Stimulated activated CD8-positive, alpha-beta memory T cell treated with anti-CD3 and anti-CD28 coated beads, Interleukin-4, amount 100 ng/mL, for 4 hours (primary cell): ENCODE data around the gene GOLGA7B.

Experiments
- DNase-seq, 2 donors: peaks; one replicate each; pipeline ENCODE4 v3.0.0-alpha.2; 2020; ENCODE audit warnings: low read depth in 2 of 2, low spot score in 1 of 2

GOLGA7B gene

GRCh38 chr10:97849687-97850402 lies at the start of gene GOLGA7B:
TSS of gene GOLGA7B (plus strand) at chr10:97849843. CDS start at chr10:97850304, 461 bp downstream.
- peak; percentile 20 to 26 for DNase-seq

DNA sequence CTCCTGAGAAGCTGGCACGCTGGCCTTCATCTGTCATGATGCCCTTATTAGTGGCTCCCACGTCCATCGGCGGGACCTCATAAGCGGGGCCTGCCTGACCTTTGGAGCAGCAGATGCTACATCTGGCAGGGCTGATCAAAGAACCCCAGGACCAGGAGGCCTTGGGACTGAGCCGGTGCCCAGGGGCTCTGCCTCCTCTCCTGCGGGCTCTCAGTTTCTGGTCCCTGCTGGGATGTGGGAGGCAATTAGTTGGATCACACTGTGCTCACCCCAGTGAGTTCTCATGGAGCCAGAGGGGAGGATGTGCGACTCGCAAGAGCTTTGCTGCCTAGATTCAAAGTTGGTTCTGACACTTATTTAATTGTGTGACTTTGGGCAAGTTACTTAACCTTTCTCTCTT lies 49.2 kb upstream of the GOLGA7B start:
- no peak for DNase-seq

- DNase-seq: no peak
These were observed 48.2 kb upstream of the GOLGA7B start for GRCh38 chr10:97801422-97801821.

GRCh38 chr10:97805096-97805884 lies 44.4 kb upstream of the GOLGA7B start:
- DNase-seq: no peak

DNA sequence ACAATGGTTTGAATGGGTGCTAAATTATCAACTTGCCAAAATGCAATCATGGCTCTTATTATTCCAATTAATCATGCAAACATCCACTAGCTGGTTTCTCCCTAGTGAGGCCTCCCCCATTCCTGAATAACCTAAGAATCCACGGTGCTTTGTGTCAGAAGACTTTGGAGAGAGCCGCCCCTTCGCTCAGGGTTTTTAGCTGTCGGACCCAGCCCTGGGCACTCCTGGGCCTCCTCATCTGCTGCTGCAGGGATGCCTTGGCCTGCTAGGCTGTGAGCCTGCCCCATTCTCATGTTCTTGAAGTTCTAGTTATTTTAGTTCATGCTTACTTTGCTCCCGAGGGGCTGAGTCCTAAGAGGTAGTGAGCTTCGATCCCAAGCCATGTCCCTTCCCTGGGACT lies 43.7 kb upstream of the GOLGA7B start:
- DNase-seq: no peak

DNA sequence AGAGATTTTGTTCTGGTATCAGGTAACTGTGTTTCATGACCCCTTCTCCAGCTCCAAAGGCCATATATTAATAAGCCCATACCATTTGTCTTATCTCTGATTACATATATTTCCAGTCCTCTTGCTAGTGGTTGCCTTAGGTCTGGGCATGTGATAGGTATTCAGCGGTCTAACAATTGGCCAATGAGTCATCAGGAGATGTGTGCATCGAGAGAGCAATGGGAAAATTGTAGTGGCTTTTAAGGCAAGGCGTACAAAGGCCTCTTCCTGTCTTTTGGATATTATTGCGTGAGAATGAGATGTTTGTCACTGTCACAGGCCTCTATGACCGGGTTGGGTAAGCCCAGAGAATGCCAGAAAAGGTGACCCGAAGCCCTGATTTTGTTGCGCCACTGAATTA lies 39.2 kb upstream of the GOLGA7B start:
- no peak for DNase-seq

DNA sequence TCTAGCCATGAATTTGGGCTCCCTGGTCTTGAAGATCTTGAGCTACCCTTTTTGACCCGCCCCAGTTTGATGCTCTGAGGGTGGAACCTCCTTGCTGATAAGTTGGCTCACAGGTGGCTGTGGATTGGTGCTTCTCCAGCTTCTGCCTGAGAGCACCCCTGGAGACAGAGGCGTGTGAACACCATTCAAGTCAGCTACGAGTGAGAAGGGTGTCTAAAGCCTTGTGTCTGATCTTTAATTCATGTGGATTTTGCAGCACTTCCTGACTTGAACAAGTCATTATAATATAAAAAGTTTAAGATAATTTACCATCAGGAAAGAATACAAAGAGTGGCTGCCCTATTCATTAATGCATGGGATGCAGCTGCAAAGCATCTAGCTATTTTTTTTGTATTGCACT lies 37.7 kb upstream of the GOLGA7B start:
- no peak for DNase-seq

DNA sequence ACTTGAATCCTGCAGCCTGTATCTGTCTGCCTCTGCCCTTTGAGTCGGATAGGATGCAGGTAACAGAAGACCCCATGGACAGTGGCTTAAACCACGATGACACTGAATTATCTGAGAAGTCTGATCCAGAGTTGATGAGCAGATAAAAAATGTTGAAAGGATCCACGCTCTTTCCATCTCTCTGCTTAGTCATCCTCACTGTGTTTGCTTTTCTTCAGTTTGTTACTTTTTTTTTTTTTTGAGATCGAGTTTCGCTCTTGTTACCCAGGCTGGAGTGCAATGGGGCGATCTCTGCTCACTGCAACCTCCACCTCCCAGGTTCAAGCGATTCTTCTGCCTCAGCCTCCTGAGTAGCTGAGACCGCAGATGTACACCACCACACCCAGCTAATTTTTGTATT lies 36.9 kb upstream of the GOLGA7B start:
- no peak for DNase-seq

DNA sequence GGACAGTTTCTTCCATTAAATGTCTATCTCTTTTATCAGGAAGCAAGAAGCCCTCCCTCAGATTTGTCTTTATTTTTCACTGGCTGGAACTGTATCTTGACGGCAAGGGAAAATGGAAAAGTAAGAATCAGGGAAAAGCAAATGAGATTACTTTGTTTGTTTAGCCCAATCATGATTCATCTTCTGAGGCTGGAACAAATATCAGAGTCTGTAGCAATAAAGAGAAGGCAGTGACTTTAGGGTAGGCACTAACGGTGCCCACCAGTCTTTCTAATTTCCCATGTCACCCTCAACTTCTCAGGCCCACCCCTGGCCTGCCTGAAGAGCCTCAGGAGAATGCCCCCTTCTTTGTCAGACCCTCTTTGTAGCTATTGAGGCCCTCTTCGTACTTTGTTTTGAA lies 36.3 kb upstream of the GOLGA7B start:
- no peak for DNase-seq

DNA sequence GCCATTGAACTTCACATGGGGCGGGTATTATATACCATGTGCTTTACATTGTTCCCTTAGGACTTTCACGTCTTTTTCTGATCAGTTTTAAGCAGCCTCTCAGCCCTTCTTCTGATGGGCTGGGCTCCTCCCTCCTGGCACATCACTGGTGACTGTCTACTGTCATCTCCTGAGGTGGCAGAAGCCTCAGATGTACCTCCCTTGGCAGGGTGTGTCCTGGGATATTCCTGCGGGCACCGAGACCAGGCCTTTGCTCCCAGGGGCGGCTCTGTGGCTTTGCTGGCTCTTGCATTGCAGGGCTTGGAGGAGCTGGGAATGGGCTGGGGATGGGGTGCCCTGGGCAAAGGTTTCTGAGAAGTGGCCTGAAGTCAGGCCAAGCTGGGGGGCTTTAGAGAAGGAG lies 34.6 kb upstream of the GOLGA7B start:
- DNase-seq: no peak

GRCh38 chr10:97816609-97817008 lies 33.0 kb upstream of the GOLGA7B start:
- no peak for DNase-seq

DNA sequence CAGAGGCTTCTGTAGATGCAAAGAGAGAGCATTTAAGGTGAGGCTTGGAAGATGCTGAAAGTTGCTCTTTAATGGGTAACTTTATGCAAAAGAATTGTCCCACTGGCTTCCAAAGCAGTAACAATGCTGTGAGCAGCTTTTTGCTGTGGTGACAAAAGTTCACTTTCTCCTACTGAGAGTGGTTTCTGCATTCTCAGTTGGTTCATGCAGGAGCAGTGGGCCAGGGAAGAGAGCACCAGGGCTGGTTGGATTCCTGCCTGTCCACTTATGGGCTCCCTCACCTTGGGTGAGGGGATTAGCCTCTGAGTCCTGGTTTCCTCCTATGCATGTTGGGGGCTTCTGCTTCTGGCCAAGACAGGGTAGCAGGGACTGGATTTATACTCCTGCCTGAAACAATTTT lies 31.1 kb upstream of the GOLGA7B start:
- no peak for DNase-seq

GRCh38 chr10:97820096-97820704 lies 29.4 kb upstream of the GOLGA7B start:
- DNase-seq: no peak

DNA sequence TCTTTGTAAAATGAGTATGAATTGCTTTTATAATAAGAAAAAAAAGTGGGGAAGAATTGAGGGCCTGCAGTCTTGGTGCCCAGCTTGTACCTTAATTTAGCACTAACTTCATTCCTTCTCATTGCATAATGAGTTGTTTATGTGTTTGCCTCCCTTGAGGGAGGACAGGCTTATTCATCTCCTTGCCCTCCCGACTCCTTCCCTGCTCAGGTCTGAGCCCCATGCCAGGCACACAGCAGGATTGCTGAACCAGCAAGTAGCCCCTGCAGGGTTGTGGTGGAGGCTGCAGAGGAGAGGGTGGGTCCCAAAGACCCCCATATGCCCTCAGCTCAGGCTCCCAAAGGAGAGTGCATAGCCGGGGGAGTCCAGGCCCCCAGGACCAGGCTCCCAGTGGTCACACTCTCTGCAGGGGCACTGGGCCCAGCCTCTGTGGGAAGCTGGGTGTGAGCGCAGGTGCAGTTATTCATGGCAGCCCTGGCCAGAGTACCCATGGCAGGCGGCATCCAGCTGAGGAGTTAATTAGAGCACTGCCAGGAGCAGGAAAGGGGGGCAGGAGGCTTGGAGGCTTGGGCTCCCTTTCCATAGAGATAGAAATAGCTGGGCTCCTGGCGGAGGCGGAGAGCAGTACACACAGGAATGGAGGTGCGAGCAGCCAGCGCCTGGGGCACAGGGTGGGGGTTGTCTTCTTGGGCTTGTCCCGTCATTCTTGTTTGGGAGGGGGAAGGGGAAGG lies 28.2 kb upstream of the GOLGA7B start:
- DNase-seq: no peak

DNA sequence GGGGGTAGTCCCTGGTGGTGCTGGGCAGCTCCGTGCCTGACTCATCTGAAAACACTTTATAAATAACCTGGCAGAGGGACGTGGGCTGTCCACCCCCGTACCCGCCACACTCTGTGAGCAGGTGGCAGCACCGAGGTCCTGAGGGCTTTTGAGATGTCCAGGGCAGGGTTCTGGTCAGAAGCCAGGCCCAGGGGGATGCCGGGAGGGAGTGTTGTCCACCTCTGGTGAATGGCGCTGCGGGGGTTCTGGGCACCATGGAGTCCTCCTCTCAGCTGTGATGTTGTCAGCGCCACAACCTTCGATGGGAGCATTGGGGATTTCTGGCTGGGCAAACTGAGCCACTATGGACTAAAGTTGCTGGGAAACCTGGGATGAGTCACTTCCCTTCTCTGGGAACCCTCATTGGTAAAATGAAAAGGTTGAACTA lies 27.4 kb upstream of the GOLGA7B start:
- DNase-seq: no peak

GRCh38 chr10:97823734-97824133 lies 25.9 kb upstream of the GOLGA7B start:
- no peak for DNase-seq

DNA sequence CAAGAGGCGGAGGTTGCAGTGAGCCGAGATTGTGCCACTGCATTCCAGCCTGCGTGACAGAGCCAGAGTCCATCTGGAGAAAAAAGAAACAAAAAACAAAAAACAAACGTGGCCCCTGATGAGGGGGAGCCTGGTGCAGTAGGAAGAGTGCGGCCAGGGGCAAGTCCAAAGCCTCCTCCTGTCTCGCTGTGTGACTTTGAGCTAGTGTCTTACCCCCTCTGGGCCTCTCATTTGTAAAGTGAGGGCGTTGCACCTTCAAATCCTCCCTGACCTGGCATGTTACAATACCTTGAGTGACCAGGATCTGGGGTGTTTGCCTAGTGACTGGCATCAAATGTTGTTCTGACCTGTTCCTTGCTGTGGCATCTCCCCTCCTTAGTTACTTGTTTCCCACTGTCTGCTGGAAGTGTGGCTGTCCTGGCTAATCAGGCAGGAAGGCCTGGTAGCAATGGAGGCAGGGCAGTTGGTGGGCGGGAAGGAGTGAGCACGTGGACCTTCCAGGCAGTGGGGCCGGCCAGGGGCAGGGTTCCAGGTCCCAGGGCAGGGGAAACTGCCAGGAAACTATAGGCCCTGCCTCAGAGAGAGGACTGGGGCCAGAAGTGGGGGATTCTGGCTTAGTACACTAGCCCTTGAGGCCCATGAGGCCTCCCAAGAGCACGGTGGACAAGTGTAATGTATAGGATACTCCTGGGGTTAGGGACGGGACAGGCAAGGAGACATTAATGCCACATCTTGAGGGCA lies 24.5 kb upstream of the GOLGA7B start:
- DNase-seq: no peak

DNA sequence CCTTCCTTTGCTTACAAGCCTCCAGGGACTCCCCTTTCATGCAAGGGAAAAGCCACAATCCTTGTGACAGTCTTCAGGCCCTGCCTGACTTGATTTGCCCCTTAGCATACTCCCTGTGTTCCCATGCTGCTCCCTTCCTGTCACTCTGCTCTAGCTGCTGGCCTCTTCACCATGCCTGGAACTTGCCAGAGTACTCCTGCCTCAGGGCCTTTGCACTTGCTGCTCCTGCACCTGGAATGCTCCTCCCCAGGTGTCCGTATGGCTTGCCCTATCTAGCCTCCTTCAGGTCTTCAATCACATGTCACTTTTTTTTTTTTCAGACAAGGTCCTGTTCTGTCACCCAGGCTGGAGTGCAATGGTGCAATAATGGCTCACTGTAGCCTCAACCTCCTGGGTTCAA lies 22.8 kb upstream of the GOLGA7B start:
- no peak for DNase-seq

DNA sequence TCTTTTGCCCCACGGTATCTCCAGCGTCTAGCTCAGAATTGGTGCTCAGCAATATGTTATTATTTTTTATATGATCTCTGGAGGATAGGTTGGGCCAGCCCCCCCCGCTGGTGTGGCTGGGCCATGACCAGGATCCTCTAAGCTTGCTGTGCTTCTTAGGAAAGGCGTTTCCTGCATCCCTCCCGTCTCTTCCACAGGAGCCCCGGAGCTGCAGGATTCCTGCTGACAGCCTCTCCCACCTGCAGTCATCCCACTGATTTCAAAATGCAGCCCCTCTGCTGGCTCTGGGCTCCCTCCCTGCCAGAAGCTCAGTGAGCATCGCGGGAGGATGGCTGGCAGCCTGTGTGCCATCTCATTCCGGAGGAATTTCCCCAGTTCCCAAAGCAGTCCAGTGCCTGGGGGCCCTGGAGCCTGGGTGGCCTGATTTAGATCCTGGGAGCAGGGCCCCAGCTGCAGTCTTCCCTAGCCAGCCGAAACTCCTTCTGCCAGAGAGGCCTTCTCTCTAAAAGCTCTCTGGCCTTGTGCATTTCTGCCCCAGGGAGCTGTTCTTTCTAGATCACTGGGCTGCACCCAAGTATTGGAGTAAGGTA lies 21.8 kb upstream of the GOLGA7B start:
- DNase-seq: no peak

DNA sequence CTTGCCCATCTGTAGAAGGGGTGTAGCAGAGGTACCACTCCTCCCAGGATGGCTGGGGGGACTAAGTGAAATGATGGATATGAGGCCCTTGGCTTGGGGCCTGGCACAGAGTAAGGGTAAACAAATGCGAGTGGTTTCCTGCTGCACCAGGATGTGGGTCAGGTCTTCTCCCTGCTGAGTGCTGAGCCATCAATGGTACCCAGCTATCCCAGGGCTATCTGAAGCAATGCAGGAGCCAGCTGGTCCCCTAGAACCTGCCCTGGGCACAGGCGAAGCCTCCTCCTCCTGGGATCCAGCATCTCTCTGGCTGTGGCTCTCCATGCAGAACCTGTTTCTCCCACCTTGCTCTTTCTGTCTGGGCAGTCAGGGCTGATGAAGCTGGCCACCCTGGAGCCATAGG lies 20.9 kb upstream of the GOLGA7B start:
- no peak for DNase-seq

DNA sequence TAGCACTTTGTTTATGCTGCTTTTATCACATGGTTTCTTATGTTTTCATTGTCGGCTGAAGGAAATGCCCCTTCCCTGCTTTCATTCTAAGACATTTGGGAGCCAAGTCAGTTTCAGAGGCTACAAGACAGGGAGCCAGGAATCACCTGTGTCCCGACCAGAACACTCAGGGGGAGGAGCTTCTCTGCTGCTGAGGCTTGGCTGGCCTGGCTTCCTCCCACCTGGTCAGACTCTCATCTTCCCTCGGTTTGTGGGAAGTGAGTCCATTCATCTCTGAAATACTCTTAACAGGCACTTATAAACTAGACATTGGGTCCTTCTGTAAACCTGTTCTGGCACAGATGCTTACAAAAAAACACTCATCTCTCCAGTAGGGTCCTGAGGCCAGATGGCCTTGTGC lies 19.6 kb upstream of the GOLGA7B start:
- DNase-seq: no peak
